K562 (cell line): ENCODE data around the gene GAPDHS. TPM values are rescaled to one million over a fixed set of nuclear protein-coding genes. Genes with fewer than 3 reads are reported as not detected.

Experiments used
- ATAC-seq: fragments of 200-7000 bp; cut with Tn5 transposase; 3 replicates; pipeline ENCODE4 v1.9.1; 2020; ENCODE audit warnings: moderate library complexity
- BruUV-seq: library from RNA; stranded (reverse); fragments of 400-500 nt; replicated peaks from 2 replicates; lab custom pipeline; 2021; lab: Mats Ljungman, UMichigan
- CTCF ChIA-PET: fragments of 300-600 bp; formaldehyde crosslinking; extraction: SDS; loops from one replicate; lab custom pipeline; 2021; ENCODE audit warnings: low intra/inter-chr PET ratio; lab: Yijun Ruan, JAX
- POLR2A ChIA-PET: fragments of 300-600, 350-650 bp; sonication (Branson Sonifier 250); formaldehyde crosslinking; extraction: SDS; loops from one replicate; lab custom pipeline; 2021; ENCODE audit warnings: antibody characterized with exemption, inconsistent platforms; lab: Yijun Ruan, JAX
- DNase-seq, 4 experiments: peaks; one replicate each; pipeline versions ENCODE4 v3.0.0 to v3.0.0-alpha.2; 2011 to 2018; ENCODE audit warnings: low spot score in 3 of 4, mixed read lengths in 3 of 4; ENCODE audit errors: extremely low read depth in 1 of 4
- FAIRE-seq: peaks from 2 replicates; lab custom pipeline; 2011; peaks lifted over from hg19 to GRCh38; lab: Jason Lieb, UNC
- H2AFZ ChIP-seq: 2 replicates; pipeline ENCODE4 v1.6.0; 2011; ENCODE audit warnings: low read depth, low read length, control low read depth, inconsistent platforms
- H3K27ac ChIP-seq: fragments of 200-600 bp; 3 replicates; pipeline ENCODE4 v1.8.0; 2011; ENCODE audit warnings: low read depth, mild to moderate bottlenecking, control low read depth, inconsistent platforms, low read length, moderate library complexity, mixed read lengths; ENCODE audit errors: extremely low read depth
- H3K27me3 ChIP-seq, 2 experiments: fragments of 300-600 bp in 1 of 2; 2 replicates in 1 of 2; 3 replicates in 1 of 2; pipeline versions ENCODE4 v1.6.0 to v1.8.0; 2011; ENCODE audit warnings: inconsistent platforms in 2 of 2, low read length in 2 of 2, mild to moderate bottlenecking in 1 of 2, mixed read lengths in 1 of 2, moderate library complexity in 1 of 2; ENCODE audit not compliant: control insufficient read depth in 2 of 2, insufficient read depth in 2 of 2
- H3K36me3 ChIP-seq: fragments of 300-600 bp; 3 replicates; pipeline ENCODE4 v1.8.0; 2011; ENCODE audit warnings: mild to moderate bottlenecking, low read length, inconsistent platforms; ENCODE audit not compliant: control insufficient read depth, insufficient read depth
- H3K4me1 ChIP-seq, 2 experiments: fragments of 200-600 bp in 1 of 2; replicated peaks in 1 of 2; 2 replicates in 1 of 2; 3 replicates in 1 of 2; pipeline versions ENCODE4 v1.5.1 to v1.8.0; 2011; ENCODE audit warnings: inconsistent platforms in 2 of 2, low read length in 2 of 2, mild to moderate bottlenecking in 1 of 2, mixed read lengths in 1 of 2, moderate library complexity in 1 of 2; ENCODE audit not compliant: control insufficient read depth in 2 of 2, insufficient read depth in 2 of 2
- H3K4me2 ChIP-seq: 2 replicates; pipeline ENCODE4 v1.6.1; 2011; ENCODE audit warnings: low read length, control low read depth, inconsistent platforms, mixed read lengths; ENCODE audit not compliant: insufficient read depth
- H3K4me3 ChIP-seq: fragments of 200-600 bp; sonication (generic), shearing (Covaris generic); 2 replicates; pipeline ENCODE4 v1.5.1; 2016; ENCODE audit warnings: control low read depth, inconsistent platforms
- H3K79me2 ChIP-seq: fragments of 200-600 bp; 3 replicates; pipeline ENCODE4 v1.8.0; 2011; ENCODE audit warnings: low read length, inconsistent platforms; ENCODE audit not compliant: control insufficient read depth, insufficient read depth
- H3K9ac ChIP-seq, 2 experiments: 2 replicates each; pipeline versions ENCODE4 v1.6.0 to v1.6.1; 2011; ENCODE audit warnings: low read depth in 2 of 2, low read length in 2 of 2, control low read depth in 1 of 2, inconsistent platforms in 1 of 2, mild to moderate bottlenecking in 1 of 2, mixed read lengths in 1 of 2; ENCODE audit not compliant: insufficient read depth in 1 of 2
- H3K9me1 ChIP-seq: one replicate; pipeline ENCODE4 v1.6.0; 2011; ENCODE audit warnings: inconsistent platforms, mild to moderate bottlenecking, low read length, moderate library complexity; ENCODE audit not compliant: control insufficient read depth, insufficient read depth
- H3K9me3 ChIP-seq: replicated peaks from 2 replicates; pipeline ENCODE4 v1.5.1; 2011; ENCODE audit warnings: low read depth, low read length, inconsistent platforms; ENCODE audit not compliant: control insufficient read depth, insufficient read depth
- H4K20me1 ChIP-seq: replicated peaks from 2 replicates; pipeline ENCODE4 v1.6.1; 2011; ENCODE audit warnings: low read length, inconsistent platforms, mixed read lengths; ENCODE audit not compliant: control insufficient read depth, insufficient read depth
- ESRRB ChIP-seq: fragments of 250-450 bp; sonication (Bioruptor Pico); IDR thresholded peaks from 2 replicates; pipeline ENCODE4 v1.5.0; 2020; ENCODE audit warnings: mild to moderate bottlenecking, moderate library complexity, borderline replicate concordance
- L3MBTL2 ChIP-seq: fragments of 450-650 bp; IDR thresholded peaks from 2 replicates; pipeline ENCODE4 v1.6.1; 2016; ENCODE audit warnings: mild to moderate bottlenecking, moderate library complexity
- NR2C2 ChIP-seq, 2 experiments: fragments of 200-800 bp in 1 of 2; sonication (Bioruptor generic) in 1 of 2; sonication (generic) in 1 of 2; formaldehyde crosslinking in 1 of 2; IDR thresholded peaks; 2 replicates each; pipeline versions ENCODE4 v1.6.1 to v1.8.0; 2016 to 2022; ENCODE audit warnings: mild to moderate bottlenecking in 1 of 2, missing compliant biosample characterization in 1 of 2, missing genetic modification characterization in 1 of 2, missing genetic modification reagents in 1 of 2
- SIN3B ChIP-seq: fragments of 450-650 bp; IDR thresholded peaks from 2 replicates; pipeline ENCODE4 v1.6.1; 2017; ENCODE audit warnings: low read depth, mild to moderate bottlenecking, moderate library complexity
- ZNF280A ChIP-seq: fragments of 450-650 bp; IDR thresholded peaks from 2 replicates; pipeline ENCODE4 v1.6.1; 2018; ENCODE audit warnings: mild to moderate bottlenecking, low read depth; ENCODE audit not compliant: partially characterized antibody
- WGBS: fragments of 100-300 bp; shearing (Covaris generic); methylation state at CpG from one replicate; pipeline ENCODE4 v1.1.6; 2016; ENCODE audit warnings: low coverage, mixed read lengths; ENCODE audit not compliant: insufficient coverage; ENCODE audit errors: missing lambda C conversion rate; 5-methylcytosine and 5-hydroxymethylcytosine counted together
- in situ Hi-C: fragments of 300-500 bp; cut with MboI; formaldehyde crosslinking; loops from 4 replicates; pipeline ENCODE4 v1.15.0; 2018; ENCODE audit warnings: inconsistent platforms, mixed read lengths
- intact Hi-C: fragments of 100-400 bp; cut with micrococcal nuclease; formaldehyde crosslinking; loops from 2 replicates; pipeline ENCODE4 v1.14.2; 2022
- polyA plus RNA-seq, 8 experiments: library from polyadenylated mRNA; depleted of rRNA in 4 of 8; stranded (reverse) in 5 of 8; unstranded in 3 of 8; fragments of >200 nt; fragmentation: Nextera tagmentation in 2 of 8; fragmentation: Illumina TruSeq in 1 of 8; extraction: Ambion mirVana in 2 of 8; extraction: Trizol in 1 of 8; gene quantifications; 2 replicates each; pipeline versions ENCODE4 v1.2.1 to v1.2.3, GENCODE V29; 2011 to 2014; ENCODE audit warnings: inconsistent platforms in 1 of 8, missing spikeins in 1 of 8
- total RNA-seq, 7 experiments: library from RNA; depleted of rRNA in 6 of 7; stranded (reverse); fragments of >200 nt in 6 of 7; fragmentation: Illumina TruSeq in 2 of 7; extraction: Trizol in 2 of 7; gene quantifications; 2 replicates each; pipeline versions ENCODE4 v1.2.1 to v1.2.3, GENCODE V29; 2011 to 2021; ENCODE audit warnings: low replicate concordance in 1 of 7

GAPDHS gene
- total and polyA plus RNA-seq, 9 of the 15 experiments (the other 6 are each of a cell fraction or from before 2014, with no cell fraction given) = 0.08 to 0.12 TPM; not detected in 7

- Histone ChIP-seq H3K4me2 (no peak overlapping the region), H4K20me1 (peaks cover 10% of the 10 kb centered on the region), H3K9me1 (peaks cover 2% of the 10 kb centered on the region), H3K4me3 (no peak overlapping the region), H3K4me1 (peaks cover 0 to 36% of the 10 kb centered on the region in 2 experiments; a peak in 4 of 5 replicates), H3K9me3 (no peaks in the 10 kb centered on the region), H3K27ac (no peak overlapping the region), H3K9ac (0 out of 4 replicates have a peak overlapping the region, but pooled peaks of 1 of the 2 experiments have one; percentile 56), H3K27me3 (peaks cover 43 to 69% of the 10 kb centered on the region in 2 experiments), H3K36me3 (no peaks in the 10 kb centered on the region), H3K79me2 (no peaks in the 10 kb centered on the region)
- BruUV-seq = no TSS peak
- in situ Hi-C loops = no loop called here
- no peak for DNase-seq
- ATAC-seq = no peak
- ChIA-PET POLR2A (interaction anchor here (1.0 kb wide), 1 partner anchor 9 kb away, joined by 5 read pairs; no protein-coding TSS in a partner anchor), CTCF (no interaction called here)
- no peak for FAIRE-seq
- 6% methylated on average over 9 of the region's 15 CpGs for WGBS
- TF ChIP-seq SIN3B = no peak
- no peak for TF ChIP-seq ZNF280A
- no peak for TF ChIP-seq ESRRB (CRISPR knock-in tag)
- TF ChIP-seq L3MBTL2 = no peak
- no peak for TF ChIP-seq NR2C2 (CRISPR knock-in tag; IDR thresholded peaks at IDR 0.05)
- no peak for TF ChIP-seq NR2C2 (tag; IDR thresholded peaks at IDR 0.05)
- TF ChIP-seq, all 486 proteins: peak for 0
- intact Hi-C loops = no loop called here
- no peak overlapping the region for H2AFZ ChIP-seq
Observed at GRCh38 chr19:35512831-35513627, 20.2 kb upstream of the GAPDHS start.
